ENCODE data around the gene MBNL2. TPM values are rescaled to one million over a fixed set of nuclear protein-coding genes. Genes with fewer than 3 reads are reported as not detected.

The MBNL2 gene
- total and polyA plus RNA-seq, 4 donors, result 26.9 to 101 (median 48.4) TPM

- no peak overlapping the region for H3K4me3 ChIP-seq (ENCODE audit: low read depth, low read length)
- no peak for DNase-seq (ENCODE audit: low read depth in 4 of 6, low spot score in 6 of 6)
- no peak overlapping the region for H3K27ac ChIP-seq (ENCODE audit: low read depth, low read length)
- no peaks in the 10 kb centered on the region for H3K36me3 ChIP-seq (ENCODE audit: control insufficient read depth, insufficient read depth, low read length)
- H3K27me3 ChIP-seq (ENCODE audit: control insufficient read depth, insufficient read depth, low read length), result no peaks in the 10 kb centered on the region
- no peaks in the 10 kb centered on the region for H3K9me3 ChIP-seq (ENCODE audit: control insufficient read depth, insufficient read depth, low read length)
- peaks cover 8% of the 10 kb centered on the region for H3K4me1 ChIP-seq (ENCODE audit: control insufficient read depth, insufficient read depth, low read length)
- WGBS (ENCODE audit: insufficient coverage), result no CpG with 5 or more reads among the region's 8 CpGs
Measured at GRCh38 chr13:97275776-97276501, 53.8 kb downstream of the MBNL2 start.

GRCh38 chr13:97276862-97277269 lies 54.7 kb downstream of the MBNL2 start:
- Histone ChIP-seq H3K9me3 (ENCODE audit: control insufficient read depth, insufficient read depth, low read length) (no peaks in the 10 kb centered on the region), H3K27me3 (ENCODE audit: control insufficient read depth, insufficient read depth, low read length) (no peaks in the 10 kb centered on the region), H3K27ac (ENCODE audit: low read depth, low read length) (no peak overlapping the region), H3K4me3 (ENCODE audit: low read depth, low read length) (no peak overlapping the region), H3K4me1 (ENCODE audit: control insufficient read depth, insufficient read depth, low read length) (peaks cover 8% of the 10 kb centered on the region), H3K36me3 (ENCODE audit: control insufficient read depth, insufficient read depth, low read length) (no peaks in the 10 kb centered on the region)
- DNase-seq (ENCODE audit: low read depth in 4 of 6, low spot score in 6 of 6), result no peak
- 71% methylated on average over 1 of the region's 2 CpGs for WGBS (ENCODE audit: insufficient coverage)

- DNase-seq (ENCODE audit: low read depth in 4 of 6, low spot score in 6 of 6), result no peak
- Histone ChIP-seq H3K4me3 (ENCODE audit: low read depth, low read length) (no peak overlapping the region), H3K27ac (ENCODE audit: low read depth, low read length) (no peak overlapping the region), H3K4me1 (ENCODE audit: control insufficient read depth, insufficient read depth, low read length) (peaks cover 8% of the 10 kb centered on the region), H3K9me3 (ENCODE audit: control insufficient read depth, insufficient read depth, low read length) (no peaks in the 10 kb centered on the region), H3K36me3 (ENCODE audit: control insufficient read depth, insufficient read depth, low read length) (no peaks in the 10 kb centered on the region), H3K27me3 (ENCODE audit: control insufficient read depth, insufficient read depth, low read length) (no peaks in the 10 kb centered on the region)
- WGBS (ENCODE audit: insufficient coverage), result 80% methylated on average over 8 of the region's 9 CpGs
Measured at GRCh38 chr13:97278435-97279411, 56.6 kb downstream of the MBNL2 start.

GRCh38 chr13:97279913-97280312 lies 57.8 kb downstream of the MBNL2 start:
- Histone ChIP-seq H3K4me3 (ENCODE audit: low read depth, low read length) (no peak overlapping the region), H3K27me3 (ENCODE audit: control insufficient read depth, insufficient read depth, low read length) (no peaks in the 10 kb centered on the region), H3K27ac (ENCODE audit: low read depth, low read length) (peak overlapping the region; percentile 8), H3K36me3 (ENCODE audit: control insufficient read depth, insufficient read depth, low read length) (no peaks in the 10 kb centered on the region), H3K9me3 (ENCODE audit: control insufficient read depth, insufficient read depth, low read length) (no peaks in the 10 kb centered on the region), H3K4me1 (ENCODE audit: control insufficient read depth, insufficient read depth, low read length) (peaks cover 6% of the 10 kb centered on the region)
- DNase-seq (ENCODE audit: low read depth in 4 of 6, low spot score in 6 of 6), result no peak
- 17% methylated on average over 1 of the region's 5 CpGs for WGBS (ENCODE audit: insufficient coverage)

GRCh38 chr13:97280478-97280877 lies 58.3 kb downstream of the MBNL2 start:
- Histone ChIP-seq H3K9me3 (ENCODE audit: control insufficient read depth, insufficient read depth, low read length) (no peaks in the 10 kb centered on the region), H3K4me1 (ENCODE audit: control insufficient read depth, insufficient read depth, low read length) (peaks cover 6% of the 10 kb centered on the region), H3K27me3 (ENCODE audit: control insufficient read depth, insufficient read depth, low read length) (no peaks in the 10 kb centered on the region), H3K36me3 (ENCODE audit: control insufficient read depth, insufficient read depth, low read length) (no peaks in the 10 kb centered on the region), H3K27ac (ENCODE audit: low read depth, low read length) (peak overlapping the region; percentile 8), H3K4me3 (ENCODE audit: low read depth, low read length) (no peak overlapping the region)
- WGBS (ENCODE audit: insufficient coverage), result 78% methylated on average over 4 of the region's 4 CpGs
- no peak for DNase-seq (ENCODE audit: low read depth in 4 of 6, low spot score in 6 of 6)

- Histone ChIP-seq H3K36me3 (ENCODE audit: control insufficient read depth, insufficient read depth, low read length) (no peaks in the 10 kb centered on the region), H3K4me1 (ENCODE audit: control insufficient read depth, insufficient read depth, low read length) (peaks cover 6% of the 10 kb centered on the region), H3K27ac (ENCODE audit: low read depth, low read length) (peak overlapping the region; percentile 8), H3K27me3 (ENCODE audit: control insufficient read depth, insufficient read depth, low read length) (no peaks in the 10 kb centered on the region), H3K9me3 (ENCODE audit: control insufficient read depth, insufficient read depth, low read length) (no peaks in the 10 kb centered on the region), H3K4me3 (ENCODE audit: low read depth, low read length) (no peak overlapping the region)
- no peak for DNase-seq (ENCODE audit: low read depth in 4 of 6, low spot score in 6 of 6)
Measured at GRCh38 chr13:97281028-97281427, 58.9 kb downstream of the MBNL2 start.

GRCh38 chr13:97282705-97283104 lies 60.6 kb downstream of the MBNL2 start:
- DNase-seq (ENCODE audit: low read depth in 4 of 6, low spot score in 6 of 6), result no peak
- no peak overlapping the region for H3K27ac ChIP-seq (ENCODE audit: low read depth, low read length)
- peaks cover 6% of the 10 kb centered on the region for H3K4me1 ChIP-seq (ENCODE audit: control insufficient read depth, insufficient read depth, low read length)
- no peaks in the 10 kb centered on the region for H3K36me3 ChIP-seq (ENCODE audit: control insufficient read depth, insufficient read depth, low read length)
- no peaks in the 10 kb centered on the region for H3K27me3 ChIP-seq (ENCODE audit: control insufficient read depth, insufficient read depth, low read length)
- H3K4me3 ChIP-seq (ENCODE audit: low read depth, low read length), result no peak overlapping the region
- 88% methylated on average over 4 of the region's 4 CpGs for WGBS (ENCODE audit: insufficient coverage)
- H3K9me3 ChIP-seq (ENCODE audit: control insufficient read depth, insufficient read depth, low read length), result no peaks in the 10 kb centered on the region

GRCh38 chr13:97283888-97284287 lies 61.8 kb downstream of the MBNL2 start:
- Histone ChIP-seq H3K27me3 (ENCODE audit: control insufficient read depth, insufficient read depth, low read length) (no peaks in the 10 kb centered on the region), H3K36me3 (ENCODE audit: control insufficient read depth, insufficient read depth, low read length) (no peaks in the 10 kb centered on the region), H3K27ac (ENCODE audit: low read depth, low read length) (no peak overlapping the region), H3K4me1 (ENCODE audit: control insufficient read depth, insufficient read depth, low read length) (peaks cover 3% of the 10 kb centered on the region), H3K4me3 (ENCODE audit: low read depth, low read length) (no peak overlapping the region), H3K9me3 (ENCODE audit: control insufficient read depth, insufficient read depth, low read length) (no peaks in the 10 kb centered on the region)
- no CpG with 5 or more reads among the region's 2 CpGs for WGBS (ENCODE audit: insufficient coverage)
- DNase-seq (ENCODE audit: low read depth in 4 of 6, low spot score in 6 of 6), result no peak

GRCh38 chr13:97284558-97284957 lies 62.4 kb downstream of the MBNL2 start:
- no peaks in the 10 kb centered on the region for H3K36me3 ChIP-seq (ENCODE audit: control insufficient read depth, insufficient read depth, low read length)
- H3K27ac ChIP-seq (ENCODE audit: low read depth, low read length), result no peak overlapping the region
- WGBS (ENCODE audit: insufficient coverage), result no CpG with 5 or more reads among the region's 3 CpGs
- peaks cover 3% of the 10 kb centered on the region for H3K4me1 ChIP-seq (ENCODE audit: control insufficient read depth, insufficient read depth, low read length)
- no peaks in the 10 kb centered on the region for H3K27me3 ChIP-seq (ENCODE audit: control insufficient read depth, insufficient read depth, low read length)
- no peak overlapping the region for H3K4me3 ChIP-seq (ENCODE audit: low read depth, low read length)
- H3K9me3 ChIP-seq (ENCODE audit: control insufficient read depth, insufficient read depth, low read length), result no peaks in the 10 kb centered on the region
- DNase-seq (ENCODE audit: low read depth in 4 of 6, low spot score in 6 of 6), result no peak
